GM18951 (cell line): ENCODE results near the gene ZNG1E.
"Not testable (repeated sequence)": the region's sequence is repeated elsewhere in the genome, so short reads cannot be mapped to it uniquely, and the experiment has no call there.

ENCODE experiments used
- POLR2A ChIP-seq: IDR thresholded peaks from 4 replicates; pipeline ENCODE4 v1.6.1; 2011; ENCODE audit warnings: mild to moderate bottlenecking; ENCODE audit not compliant: insufficient read length, insufficient read depth; ENCODE audit errors: extremely low read depth
- in situ Hi-C: fragments of 300-500 bp; cut with MboI; formaldehyde crosslinking; loops from one replicate; pipeline ENCODE4 v1.12.0; 2022; ENCODE audit warnings: low sequenced_read_pairs, mixed read lengths, inconsistent platforms; ENCODE audit not compliant: unreplicated experiment

Gene ZNG1E

DNA sequence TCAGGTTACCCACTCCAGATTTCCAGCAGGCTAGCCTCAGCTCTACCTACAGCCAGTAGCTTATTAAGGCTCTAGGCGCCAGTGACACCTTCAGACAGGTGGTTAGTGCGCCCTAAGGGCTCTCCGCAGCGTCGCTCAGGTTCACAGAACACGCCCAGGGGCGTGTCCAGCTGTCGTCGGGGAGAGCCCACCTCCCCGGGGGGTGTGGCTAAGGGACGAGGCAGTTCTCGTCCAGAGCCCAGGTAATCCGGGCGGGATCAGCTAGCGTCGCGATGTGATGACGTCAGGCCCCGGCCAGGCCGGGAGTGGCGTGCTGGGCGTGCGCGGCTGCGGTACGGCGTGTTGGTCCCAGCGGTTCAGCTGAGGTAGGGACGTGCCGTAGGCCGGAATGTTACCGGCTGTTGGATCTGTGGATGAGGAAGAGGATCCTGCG lies at the start of gene ZNG1E:
ZNG1E (plus strand) TSS at position 340 of the 433 bp plus-strand sequence; CDS start at position 389, 49 bp downstream.
- TF ChIP-seq POLR2A, result peak; percentile 36
- in situ Hi-C loops, result not testable (repeated sequence)

DNA sequence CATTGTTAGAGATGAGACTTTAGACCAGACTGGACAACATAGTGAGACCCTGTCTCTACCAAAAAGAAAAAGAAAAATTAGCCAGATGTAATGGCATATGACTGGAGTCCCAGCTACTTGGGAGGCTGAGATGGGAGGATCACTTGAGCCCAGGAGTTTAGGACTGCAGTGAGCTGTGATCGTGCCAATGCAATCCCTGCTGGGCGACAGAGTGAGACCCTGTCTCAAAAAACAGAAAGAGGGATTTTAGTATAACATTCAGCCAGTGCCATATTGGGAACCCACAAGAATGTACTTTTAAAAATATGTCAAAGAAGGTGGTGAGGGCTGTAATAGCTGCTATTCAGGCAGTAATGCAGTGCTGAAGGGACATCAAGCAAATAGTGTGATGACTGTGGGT lies 2.1 kb upstream of the ZNG1E start:
- in situ Hi-C loops, result not testable (repeated sequence)

DNA sequence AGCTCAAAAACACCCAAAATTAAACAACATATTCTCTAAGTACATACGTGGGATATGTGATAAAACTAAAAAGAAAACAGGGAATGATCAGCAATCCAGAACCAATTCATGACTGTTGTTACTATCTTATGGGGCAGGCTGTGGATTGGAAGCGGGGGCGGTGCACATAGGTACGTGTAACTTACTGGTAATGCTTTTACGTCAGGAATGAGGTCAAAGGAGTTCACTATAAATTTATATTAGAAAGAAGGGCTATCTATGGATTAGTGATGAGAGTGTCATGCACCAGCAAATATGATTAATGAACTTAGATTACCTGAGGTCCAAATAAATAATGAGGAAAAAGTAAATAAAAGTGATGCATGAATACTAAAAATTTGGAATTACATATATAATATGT lies 710 bp upstream of the ZNG1E start:
- in situ Hi-C loops, result not testable (repeated sequence)

DNA sequence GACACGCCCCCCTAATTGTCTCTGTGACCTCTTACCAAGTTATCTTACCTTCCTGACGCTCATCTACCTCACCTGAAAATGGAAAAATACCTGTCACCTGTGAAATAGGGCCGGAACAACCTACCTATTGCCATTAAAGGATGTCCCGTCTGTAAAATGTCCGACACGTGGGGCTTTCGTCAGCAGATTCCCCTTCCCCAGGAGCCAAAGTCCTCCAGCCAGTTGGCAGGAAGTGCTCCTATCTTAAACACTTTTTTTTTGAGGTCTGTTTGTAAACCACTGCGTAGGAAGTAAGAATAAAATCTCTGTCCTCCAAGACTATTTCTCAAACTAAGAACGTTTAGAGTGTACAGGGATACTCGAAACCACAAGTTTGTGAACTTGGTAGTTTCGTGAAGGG lies 661 bp downstream of the ZNG1E start:
- in situ Hi-C loops, result not testable (repeated sequence)

DNA sequence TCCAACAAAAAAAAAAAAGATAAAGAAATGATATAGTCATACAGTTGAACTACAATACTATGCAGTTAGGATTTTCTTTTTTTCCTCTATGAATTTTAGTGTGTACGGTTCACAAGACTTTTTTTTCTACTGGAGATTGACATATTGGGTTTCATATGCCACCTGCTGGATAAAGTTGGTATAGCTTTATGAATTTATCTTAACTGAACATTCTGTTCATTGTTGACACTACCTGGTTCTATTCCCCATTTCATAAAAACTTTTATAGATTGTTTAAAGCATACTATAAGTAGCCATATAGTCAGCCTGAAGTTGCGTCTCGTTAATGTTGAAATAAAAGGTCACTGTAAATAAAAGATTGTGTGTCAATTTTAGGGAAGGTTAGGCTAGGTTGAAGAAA lies 2.8 kb downstream of the ZNG1E start:
- in situ Hi-C loops, result not testable (repeated sequence)

DNA sequence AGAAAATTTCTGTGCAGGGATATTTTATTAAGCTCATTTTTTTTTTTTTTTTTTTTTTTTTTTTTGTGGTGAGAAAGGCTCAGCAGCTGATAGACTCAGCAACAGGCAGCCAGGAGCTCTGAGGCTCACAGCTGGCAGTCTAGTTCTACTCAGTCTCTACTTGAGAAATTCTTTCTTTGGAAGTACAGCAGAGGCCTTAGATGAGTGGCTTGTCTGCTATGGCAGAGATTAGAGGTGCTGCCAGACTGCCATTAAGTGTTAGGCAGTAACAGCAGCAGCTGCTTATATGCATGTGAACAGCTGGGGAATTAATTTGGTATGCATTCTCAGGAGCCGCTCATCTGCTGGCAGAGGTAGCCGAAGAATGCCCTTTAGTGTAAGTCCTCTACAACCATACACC lies 27.8 kb downstream of the ZNG1E start:
- in situ Hi-C loops, result not testable (repeated sequence)

DNA sequence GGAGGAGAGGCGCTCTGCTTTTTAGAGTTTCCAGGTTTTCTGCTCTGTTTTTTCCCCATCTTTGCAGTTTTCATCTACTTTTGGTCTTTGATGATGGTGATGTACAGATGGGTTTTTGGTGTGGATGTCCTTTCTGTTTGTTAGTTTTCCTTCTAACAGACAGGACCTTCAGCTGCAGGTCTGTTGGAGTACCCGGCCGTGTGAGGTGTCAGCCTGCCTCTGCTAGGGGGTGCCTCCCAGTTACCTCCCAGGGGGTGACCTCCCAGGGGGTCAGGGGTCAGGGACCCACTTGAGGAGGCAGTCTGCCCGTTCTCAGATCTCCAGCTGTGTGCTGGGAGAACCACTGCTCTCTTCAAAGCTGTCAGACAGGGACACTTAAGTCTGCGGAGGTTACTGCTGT lies 38.7 kb downstream of the ZNG1E start:
- in situ Hi-C loops, result not testable (repeated sequence)

DNA sequence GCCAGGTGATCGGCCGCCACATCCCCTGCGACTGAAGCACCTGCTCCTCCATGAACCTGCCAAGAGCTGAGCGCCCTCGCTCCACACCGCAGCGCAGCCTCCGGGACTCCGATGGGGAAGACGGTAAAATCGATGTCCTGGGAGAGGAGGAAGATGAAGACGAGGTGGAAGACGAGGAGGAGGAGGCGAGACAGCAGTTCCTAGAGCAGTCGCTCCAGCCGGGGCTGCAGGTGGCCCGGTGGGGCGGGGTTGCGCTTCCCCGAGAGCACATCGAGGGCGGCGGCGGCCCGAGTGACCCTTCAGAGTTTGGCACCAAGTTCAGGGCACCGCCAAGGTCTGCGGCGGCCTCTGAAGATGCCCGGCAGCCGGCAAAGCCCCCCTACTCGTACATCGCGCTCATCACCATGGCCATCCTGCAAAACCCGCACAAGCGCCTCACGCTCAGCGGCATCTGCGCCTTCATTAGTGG lies 61.4 kb downstream of the ZNG1E start, which contains the start of gene FOXD4L4:
FOXD4L4 (plus strand) TSS at position 51 of the 469 bp plus-strand sequence; CDS start at position 51, 0 bp downstream.
- in situ Hi-C loops, result not testable (repeated sequence)

DNA sequence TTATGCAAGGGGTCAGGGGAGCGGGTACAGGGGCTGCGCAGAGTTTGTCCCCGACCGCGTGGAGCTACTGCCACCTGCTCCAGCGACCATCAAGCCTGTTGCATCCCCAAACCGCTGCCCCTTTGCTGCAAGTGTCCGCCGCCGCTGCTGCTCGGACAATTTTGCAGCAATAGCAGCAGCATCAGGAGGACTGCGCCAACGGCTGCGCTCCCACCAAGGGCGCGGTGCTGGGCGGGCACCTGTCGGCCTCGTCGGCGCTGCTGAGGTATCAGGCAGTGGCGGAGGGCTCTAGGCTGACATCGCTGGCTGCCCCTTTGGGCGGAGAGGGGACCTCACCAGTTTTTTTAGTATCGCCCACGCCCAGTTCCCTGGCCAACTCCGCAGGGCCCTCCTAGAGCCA lies 62.4 kb downstream of the ZNG1E start:
- in situ Hi-C loops, result not testable (repeated sequence)
